GM19397 (cell line): ENCODE data around the gene POLQ.

Source experiments
- ATAC-seq: cut with Tn5 transposase; IDR thresholded peaks from one replicate; pipeline ENCODE4 v1.9.1; 2021; ENCODE audit warnings: mild to moderate bottlenecking, moderate library complexity; ENCODE audit not compliant: unreplicated experiment

Gene POLQ

DNA sequence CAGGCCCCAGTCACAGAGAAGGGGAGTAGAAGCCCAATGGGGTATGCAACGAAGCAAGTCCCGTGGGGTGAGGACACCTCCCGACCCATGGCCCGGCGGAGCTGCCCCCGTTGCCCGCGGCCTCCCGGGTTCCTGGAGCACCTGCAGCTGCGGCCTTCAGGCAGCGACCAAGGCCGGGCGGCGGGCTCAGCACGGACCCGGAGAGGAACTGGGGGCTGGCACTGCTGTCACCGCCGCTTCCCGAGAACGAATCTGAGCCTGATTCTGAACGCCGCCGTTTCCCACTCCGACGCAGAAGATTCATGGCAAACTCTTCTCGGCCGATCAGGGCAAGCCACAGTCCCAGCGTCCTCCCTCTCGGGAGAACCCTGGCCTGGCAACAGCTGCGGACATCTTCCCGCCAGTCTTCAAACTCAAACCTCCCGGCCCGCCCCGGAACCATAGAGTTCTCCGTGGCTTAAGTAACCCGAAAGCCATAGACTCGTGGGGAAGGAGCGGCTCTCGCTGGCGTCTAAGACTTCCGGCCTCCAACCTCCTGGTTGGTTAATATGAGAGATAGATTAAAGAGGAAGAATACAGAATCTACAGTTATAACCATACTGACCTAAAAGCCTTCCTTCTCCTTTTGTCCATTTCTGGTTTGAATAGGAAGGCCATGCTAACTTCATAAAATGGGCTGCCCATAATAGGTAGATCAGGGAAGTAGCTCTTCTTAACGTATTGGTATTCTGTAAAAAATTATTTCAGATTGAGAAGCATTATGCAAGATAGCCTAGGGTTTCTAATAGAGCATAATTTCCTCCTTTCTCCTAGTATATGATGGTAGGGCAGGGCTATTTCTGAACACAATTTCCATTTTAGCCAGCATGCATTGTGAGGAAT, at the start of gene POLQ:
POLQ (minus strand) TSS at position 415 of the 882 bp plus-strand sequence; CDS start at position 304, 111 bp downstream.
- peak; percentile 84 for ATAC-seq

DNA sequence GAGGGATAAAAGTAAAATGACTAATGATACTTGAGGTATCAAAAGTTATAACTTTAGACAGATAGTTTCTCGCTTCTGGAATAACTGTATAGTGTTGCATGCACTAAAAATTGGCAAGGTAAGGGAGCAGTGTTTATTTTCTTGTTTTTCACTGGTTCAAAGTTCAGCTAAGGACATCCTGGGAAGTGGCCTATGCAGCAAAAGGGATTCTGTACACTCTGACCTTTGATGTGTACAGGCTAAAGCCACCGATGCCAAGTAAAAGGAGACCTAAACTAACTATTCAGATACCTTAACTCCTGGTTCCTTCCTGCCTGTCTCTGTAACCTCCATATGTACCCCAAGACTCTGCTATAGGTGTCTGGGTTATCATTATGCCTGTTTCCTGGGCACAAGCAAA, 49.1 kb upstream of the POLQ start:
- no peak for ATAC-seq

DNA sequence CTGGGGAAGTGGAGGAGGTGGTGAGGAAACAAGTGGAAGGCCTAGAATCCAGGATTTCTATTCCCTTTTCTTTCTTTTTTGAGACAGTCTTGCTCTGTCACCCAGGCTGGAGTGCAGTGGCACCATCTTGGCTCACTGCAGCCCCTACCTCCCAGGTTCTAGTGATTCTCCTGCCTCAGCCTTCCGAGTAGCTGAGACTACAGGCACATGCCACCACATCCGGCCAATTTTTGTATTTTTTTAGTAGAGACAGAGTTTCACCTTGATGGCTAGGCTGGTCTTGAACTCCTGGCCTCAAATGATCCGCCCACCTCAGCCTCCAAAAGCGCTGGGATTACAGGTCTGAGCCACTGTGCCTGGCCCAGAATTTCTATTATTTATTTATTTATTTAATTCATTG, 48.0 kb upstream of the POLQ start:
- ATAC-seq: peak; percentile 18

DNA sequence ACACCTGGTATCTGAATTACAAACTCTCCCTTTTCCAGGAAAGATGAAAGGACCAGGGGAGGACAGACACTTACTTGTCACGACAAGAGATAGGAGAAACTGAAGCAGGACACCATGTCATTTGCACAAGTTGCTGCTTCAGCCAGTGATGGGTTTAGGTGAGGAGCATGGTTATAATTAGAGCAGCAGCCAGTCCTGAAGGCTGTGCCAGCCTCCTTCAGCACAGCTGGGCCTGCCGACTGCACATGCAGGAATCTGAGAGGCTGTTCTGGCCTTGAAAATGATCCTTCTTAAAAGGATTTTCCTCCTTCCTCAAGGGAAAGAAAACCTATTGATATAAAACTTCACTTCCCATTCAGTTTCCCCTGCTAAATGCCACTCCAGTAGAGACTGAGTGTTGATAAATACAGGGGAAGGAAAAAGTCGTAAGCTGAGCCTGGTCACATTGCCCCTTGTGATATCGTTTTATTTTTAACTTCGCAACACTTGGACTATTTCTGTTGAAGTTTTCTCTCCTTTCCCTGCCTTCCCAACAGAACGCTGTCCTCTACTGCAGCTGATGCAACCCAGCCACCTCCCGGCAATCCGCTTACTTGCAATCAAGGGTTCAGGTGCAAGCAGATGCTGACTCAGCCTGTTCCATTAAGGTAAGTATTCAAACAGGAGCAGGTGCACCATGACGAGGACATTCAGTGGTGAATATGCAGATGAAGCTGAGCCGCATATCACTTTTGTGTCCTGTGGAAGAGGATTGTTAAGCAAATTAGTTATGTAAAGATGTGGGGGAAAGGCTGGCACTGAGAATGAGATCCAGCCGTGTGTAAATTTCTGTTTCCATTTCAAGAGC, 47.3 kb upstream of the POLQ start, which contains the start of gene FBXO40:
FBXO40 (plus strand) TSS at position 524 of the 847 bp plus-strand sequence. CDS start 27,197 bp downstream, outside the sequence.
- peak; percentile 61 for ATAC-seq

DNA sequence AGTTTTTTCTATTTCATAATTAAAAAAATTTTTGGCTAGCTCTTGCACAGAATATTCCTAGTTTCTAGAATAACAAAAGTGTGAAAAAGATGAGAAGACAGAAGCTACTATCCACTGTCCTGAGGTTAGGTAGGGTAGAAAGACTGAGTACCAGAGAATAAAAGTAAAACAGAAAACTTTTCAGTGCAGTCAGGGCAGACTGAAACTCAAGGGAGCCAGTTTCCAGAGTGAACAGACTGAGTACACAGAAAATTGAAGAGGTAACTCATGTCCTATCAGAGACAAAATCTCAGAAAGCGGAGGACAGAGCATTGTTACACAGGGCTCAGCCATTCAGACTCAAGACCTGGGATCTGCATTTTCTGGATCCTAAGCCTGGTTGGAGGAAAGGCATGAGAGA, 38.6 kb upstream of the POLQ start:
- no peak for ATAC-seq

DNA sequence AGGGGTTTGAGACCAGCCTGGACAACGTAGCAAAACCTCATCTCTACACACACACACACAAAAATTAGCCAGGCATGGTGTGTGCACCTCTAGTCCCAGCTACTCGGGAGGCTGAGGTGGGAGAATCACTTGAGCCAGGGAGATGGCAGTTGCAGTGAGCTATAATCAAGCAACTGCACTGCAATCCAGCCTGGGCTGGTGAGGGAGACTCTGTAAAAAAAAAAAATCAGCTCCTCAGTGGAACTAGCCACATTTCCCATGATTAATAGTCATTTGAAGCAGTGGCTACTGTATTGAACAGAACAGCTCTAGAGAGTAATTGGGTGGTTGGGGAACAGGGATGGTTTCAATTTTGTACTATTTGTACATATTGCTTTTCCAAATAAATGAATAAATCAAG, 35.9 kb upstream of the POLQ start:
- no peak for ATAC-seq

GRCh38 chr3:121574449-121574848, 28.7 kb upstream of the POLQ start:
- no peak for ATAC-seq

- no peak for ATAC-seq
Measured at GRCh38 chr3:121567649-121568048, 21.9 kb upstream of the POLQ start, which contains the start of gene ARGFX. Gene ARGFX, plus strand, starts transcription at chr3:121567949. Its CDS starts 2,765 bp downstream, at chr3:121570714.

- ATAC-seq: no peak
Measured at GRCh38 chr3:121566773-121567172, 21.0 kb upstream of the POLQ start.

- no peak for ATAC-seq
Measured at GRCh38 chr3:121562148-121562547, 16.4 kb upstream of the POLQ start.

- ATAC-seq: no peak
Measured at GRCh38 chr3:121557426-121557934, 11.7 kb upstream of the POLQ start.

GRCh38 chr3:121552797-121553196, 7.0 kb upstream of the POLQ start:
- ATAC-seq: no peak

DNA sequence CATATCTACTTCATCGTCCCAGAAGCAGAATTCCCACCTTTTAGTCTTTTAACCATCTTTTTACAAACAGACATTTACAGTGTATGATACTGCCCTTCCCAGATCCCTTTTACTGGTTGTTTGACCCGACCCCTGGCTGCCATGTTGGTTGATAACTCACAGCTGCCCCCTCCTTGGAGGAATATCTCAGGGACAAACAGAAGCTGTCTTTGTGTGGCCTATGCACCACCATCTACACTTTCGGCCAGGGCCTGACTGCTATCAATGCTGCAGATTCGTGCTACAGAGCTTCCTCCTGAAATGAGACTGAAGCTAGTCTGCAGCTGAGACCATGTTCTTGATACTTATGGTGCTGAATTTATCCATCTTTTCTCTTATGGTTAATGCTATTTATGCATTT, 6.6 kb upstream of the POLQ start:
- ATAC-seq: no peak

- ATAC-seq: no peak
Measured at GRCh38 chr3:121545049-121545573, 677 bp downstream of the POLQ start.

DNA sequence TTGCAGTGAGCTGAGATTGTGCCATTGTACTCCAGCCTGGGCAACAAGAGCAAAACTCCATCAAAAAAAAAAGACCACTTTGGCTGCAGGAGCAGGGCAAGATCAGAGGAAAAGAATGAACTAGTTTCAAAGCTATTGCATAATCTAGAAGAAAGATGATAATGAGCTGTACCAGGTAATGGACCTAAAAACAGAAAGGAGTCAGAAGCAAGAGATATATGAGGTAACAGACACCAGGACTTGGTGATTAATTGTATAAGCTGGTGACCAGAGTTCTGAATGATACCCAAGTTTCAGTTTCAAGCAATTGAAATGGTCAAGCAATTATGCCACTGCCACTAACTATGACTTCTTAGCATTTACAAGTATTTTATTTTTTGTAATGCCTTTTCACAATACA, 2.9 kb downstream of the POLQ start:
- no peak for ATAC-seq

DNA sequence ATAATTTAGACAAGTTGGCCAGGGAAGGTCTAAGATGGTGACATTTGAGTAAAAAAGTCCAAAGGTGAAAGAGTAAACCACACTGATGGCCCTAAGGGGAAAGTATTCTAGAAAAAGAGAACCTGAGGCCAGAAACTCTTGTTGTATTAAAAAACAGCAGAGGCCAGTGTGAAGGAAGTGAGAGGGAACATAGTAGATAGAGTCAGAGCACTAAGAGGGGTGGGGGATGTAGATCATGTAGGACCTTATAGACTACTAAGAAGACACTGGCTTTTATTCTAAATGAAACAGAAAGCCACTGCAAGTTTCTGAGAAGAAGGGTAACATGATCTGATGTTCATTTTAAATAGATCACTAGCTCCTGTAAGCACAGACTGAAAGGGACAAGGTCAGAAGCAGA, 14.5 kb downstream of the POLQ start:
- peak; percentile 59 for ATAC-seq

DNA sequence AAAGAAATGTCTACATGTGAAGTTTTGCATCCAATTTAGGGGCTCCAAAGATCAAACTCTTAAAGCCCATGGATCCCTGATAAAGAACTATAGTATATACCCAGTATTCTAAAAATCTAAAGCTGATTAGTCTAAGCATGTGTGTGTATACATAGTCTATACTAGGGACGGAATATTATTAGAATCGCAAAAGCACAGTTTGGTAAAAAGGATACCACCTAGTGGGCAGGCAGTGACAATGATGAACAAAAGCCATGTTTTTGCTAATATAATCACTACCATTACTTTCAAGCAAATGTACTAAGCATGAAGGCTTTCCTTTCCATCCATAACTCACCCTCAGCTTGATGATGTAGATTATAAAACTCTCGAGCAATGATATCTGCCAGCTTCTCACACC, 16.5 kb downstream of the POLQ start:
- no peak for ATAC-seq

DNA sequence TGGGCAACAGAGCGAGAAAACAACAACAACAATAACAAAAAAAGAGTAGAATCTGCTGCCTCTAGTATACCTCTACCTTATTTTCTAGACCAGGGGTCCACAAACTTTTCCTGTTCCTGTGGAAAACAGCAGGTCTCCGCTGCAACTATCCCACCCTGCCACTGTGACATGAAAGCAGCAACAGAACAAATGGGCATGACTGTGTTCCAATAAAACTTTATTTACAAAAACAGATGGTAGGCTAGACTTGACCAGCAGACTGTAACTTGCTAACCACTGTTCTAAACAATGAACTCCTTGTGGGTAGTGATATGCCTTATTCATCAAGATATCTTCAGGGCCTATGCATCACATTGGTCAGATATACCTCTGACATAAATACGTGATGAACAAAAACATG, 25.3 kb downstream of the POLQ start:
- no peak for ATAC-seq

GRCh38 chr3:121517953-121518655, 27.7 kb downstream of the POLQ start:
- ATAC-seq: no peak

DNA sequence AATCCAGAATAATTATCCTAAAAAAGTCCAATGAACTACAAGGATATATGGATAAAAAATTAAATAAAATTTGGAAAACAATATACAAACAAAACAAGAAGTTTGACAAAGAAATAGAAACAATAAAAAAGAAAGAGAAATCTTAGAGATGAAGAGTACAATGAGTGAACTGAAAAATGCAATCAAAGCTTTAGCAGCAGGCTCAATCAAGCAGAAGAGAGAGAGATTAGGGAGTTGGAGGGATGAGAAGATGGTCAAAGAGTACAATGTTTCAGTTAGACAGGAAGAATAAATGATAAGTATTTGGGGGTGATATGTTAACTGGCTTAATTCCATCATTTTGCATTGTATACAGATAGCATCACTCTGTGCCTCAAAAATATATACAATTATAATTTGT, 29.9 kb downstream of the POLQ start:
- ATAC-seq: no peak

GRCh38 chr3:121515313-121515712, 30.5 kb downstream of the POLQ start:
- no peak for ATAC-seq
